Stimulated activated CD4-positive, alpha-beta T cell treated with anti-CD3 and anti-CD28 coated beads, Interleukin-1b, Interleukin-23, amount 100 ng/mL, for 4 hours (primary cell): ENCODE results near the gene ABLIM1.

ENCODE experiments used
- DNase-seq, 2 donors: peaks; one replicate each; pipeline ENCODE4 v3.0.0-alpha.2; 2020; ENCODE audit warnings: low read depth in 2 of 2

Gene ABLIM1

GRCh38 chr10:114391599-114391998, 266.5 kb downstream of the ABLIM1 start:
- no peak for DNase-seq

DNA sequence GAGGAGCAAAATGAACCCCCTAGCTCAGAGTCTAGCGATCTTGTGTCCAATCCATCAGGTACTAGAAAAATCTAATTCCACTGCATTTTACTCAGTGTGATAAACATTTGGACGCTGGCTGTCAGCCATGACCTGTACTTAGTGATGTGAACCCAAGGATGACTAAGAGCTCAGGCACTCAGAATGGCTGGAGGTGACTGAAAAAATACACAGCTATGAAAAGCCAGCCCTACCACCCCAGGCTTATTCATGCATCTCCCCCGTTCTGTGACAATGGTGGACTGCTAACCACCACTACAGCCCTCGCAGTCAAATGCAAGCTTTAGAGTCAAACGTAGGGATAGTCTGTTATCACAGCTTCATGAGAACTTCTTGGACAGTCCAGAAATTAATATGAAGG, 268.6 kb downstream of the ABLIM1 start:
- no peak for DNase-seq

DNA sequence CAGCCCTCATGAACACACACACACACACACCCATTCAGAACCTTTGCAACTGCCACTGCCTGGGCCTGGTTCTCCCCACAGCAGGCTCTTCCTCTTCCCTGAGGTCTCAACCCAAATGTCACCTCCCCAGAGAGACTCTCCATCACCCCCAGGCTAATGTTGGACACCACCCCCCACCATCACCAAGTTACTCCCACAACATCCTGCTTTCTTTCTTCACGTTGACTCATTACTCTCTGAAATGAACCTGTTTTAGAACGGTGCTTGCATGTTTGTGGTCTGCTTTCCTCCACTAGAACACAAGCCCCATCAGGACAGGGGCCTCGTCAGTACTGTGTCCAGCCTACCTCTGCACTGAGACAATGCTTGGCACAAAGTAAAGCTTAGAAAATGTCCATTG, 269.8 kb downstream of the ABLIM1 start:
- DNase-seq: no peak

DNA sequence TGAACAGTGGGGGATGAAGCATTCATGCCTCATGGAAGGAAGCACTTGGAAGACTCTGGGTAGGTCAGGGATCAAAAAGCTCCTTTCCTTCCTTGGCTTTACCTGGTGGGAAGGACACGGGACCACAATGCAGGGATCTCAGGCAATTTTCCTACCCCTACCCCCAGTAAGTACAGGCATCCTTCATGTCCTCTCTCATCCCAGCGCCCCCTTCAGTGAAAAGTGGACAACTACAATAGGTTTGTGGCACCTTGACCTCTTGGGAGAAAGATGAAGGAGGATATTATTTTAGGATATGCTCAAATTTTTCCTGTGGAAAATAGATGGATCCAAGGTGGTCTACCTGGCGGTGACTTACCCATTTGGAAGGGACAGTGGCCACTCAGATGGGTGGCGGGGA, 270.3 kb downstream of the ABLIM1 start:
- no peak for DNase-seq

DNA sequence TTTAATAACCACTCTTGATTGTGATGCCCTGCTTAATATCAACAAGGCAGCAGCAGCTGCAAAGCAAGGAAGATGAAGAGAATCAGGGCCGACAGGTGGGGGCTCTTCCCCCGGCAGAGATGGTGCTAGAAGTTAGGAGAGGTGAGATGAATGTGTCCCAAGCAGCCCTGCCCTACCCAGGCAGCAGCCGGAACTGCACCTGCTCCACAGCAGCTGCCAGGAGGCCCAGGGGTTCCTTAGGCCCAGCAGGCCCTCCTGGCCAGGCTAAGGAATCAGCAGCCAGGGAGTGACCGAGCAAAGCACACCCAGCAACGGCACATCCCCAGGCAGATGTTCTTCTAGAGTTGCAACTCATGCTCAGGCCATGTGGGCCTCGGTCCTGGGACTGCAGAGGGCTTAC, 271.6 kb downstream of the ABLIM1 start:
- no peak for DNase-seq

DNA sequence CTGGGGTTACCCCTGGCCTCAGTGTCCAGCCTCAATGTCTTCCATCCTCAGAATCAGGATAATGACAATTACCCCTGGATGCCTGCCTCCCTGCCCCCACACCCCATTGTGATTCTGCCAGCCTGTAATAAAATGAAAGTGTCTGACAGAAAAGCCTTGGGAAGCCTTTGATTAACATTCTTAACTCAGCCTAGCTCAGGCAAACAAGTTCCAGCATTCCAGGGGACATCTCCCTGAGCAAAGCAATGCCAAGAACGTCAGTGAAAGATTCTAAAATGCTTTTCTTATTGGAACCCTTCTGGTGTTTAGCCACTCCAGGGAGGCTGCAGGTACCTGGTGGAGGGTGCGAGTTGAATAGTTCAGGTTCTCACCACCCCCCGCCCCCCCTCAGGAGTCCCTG, 272.5 kb downstream of the ABLIM1 start:
- no peak for DNase-seq

- no peak for DNase-seq
Observed at GRCh38 chr10:114384601-114385000, 273.5 kb downstream of the ABLIM1 start.

GRCh38 chr10:114384181-114384580, 273.9 kb downstream of the ABLIM1 start:
- DNase-seq: no peak
